ENCODE data around the gene ANXA4.

DNA sequence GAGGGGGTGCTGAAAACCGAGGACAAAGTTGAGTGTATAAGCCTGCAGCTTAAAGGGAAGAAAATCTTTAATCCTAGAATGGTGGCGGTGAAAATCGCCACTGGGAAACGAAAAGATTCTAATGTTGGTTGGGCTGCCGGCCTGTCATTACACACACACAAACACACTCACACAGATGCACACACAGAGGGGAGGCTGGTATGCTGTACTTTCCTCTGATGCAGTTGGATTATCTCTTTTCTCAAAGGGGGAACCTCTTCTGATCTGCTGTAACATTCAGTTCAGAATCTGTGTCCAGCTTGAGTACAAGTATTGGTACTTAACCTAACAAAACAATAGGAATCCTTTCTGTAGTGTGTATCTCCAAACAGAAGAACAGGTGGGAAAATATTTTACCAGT is 39.0 kb downstream of the ANXA4 start:
- TF ChIP-seq POLR2AphosphoS5 (IDR thresholded peaks at IDR 0.05; ENCODE audit: low read depth, low read length), result no peak
- no peak for TF ChIP-seq TAF1 (IDR thresholded peaks at IDR 0.05; ENCODE audit: borderline replicate concordance, insufficient read depth, low read length)

All from PFSK-1 (cell line).